Skeletal muscle cell (primary cell): ENCODE results near the gene ALOX15.
A peak's percentile ranks its signal among the peaks of the same experiment; 100 is the strongest.
"Not testable (repeated sequence)": the region's sequence is repeated elsewhere in the genome, so short reads cannot be mapped to it uniquely, and the experiment has no call there.

Source experiments
- DNase-seq: peaks from one replicate; pipeline ENCODE4 v3.0.0-alpha.2; 2010; ENCODE audit warnings: low read depth
- H3K4me3 ChIP-seq: 2 replicates; pipeline ENCODE4 v1.5.1; 2011; ENCODE audit warnings: low read depth, mild to moderate bottlenecking, control low read depth, low read length, moderate library complexity

The ALOX15 gene

DNA sequence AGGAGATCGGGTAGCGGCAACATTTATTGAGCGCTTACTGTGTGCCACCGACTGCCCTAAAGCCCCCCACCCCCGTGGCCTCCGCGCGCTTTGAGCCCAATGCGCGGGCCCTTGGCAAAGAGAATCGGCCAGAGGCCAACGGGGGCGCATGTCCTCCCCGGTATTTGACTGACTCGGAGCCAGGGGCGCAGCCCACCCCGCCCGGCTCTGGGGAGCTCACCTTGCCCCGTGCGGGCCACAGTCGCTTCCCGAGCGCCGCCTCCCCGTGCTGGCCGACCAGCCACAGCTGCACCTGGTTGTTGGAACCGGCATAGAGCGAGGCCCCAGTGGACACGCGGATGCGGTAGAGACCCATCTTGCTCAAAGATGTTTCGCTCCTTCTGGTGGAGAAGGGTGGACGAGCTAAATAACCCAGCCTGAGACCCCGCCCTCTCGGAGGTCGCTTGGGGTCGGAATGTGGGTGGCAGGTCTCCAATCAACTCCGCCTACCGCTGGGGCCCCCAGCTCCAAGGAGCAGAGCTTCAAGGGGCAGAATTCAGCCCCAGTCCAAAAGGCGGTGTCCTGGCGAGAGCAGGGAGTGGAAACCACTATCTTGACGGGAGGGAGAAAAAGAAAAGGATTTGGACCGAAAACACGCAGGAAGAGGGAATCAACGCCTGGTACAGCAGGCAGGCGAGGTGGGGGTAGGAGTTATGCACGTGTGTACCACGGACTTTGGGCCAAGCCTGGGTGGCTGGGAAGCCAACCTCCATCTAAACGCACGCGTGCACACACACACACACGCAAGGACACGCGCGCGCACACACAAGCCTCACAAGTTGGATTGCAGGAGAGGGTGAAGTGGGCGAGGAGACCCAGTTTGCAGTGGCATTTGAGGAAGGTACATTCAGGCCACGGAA is at the start of gene ALOX15:
TSS of gene ALOX15 (minus strand) at position 382 of the 899 bp plus-strand sequence. CDS start at position 355, 27 bp downstream.
- no peak for DNase-seq
- H3K4me3 ChIP-seq: no peak within 1 kb of the TSS

DNA sequence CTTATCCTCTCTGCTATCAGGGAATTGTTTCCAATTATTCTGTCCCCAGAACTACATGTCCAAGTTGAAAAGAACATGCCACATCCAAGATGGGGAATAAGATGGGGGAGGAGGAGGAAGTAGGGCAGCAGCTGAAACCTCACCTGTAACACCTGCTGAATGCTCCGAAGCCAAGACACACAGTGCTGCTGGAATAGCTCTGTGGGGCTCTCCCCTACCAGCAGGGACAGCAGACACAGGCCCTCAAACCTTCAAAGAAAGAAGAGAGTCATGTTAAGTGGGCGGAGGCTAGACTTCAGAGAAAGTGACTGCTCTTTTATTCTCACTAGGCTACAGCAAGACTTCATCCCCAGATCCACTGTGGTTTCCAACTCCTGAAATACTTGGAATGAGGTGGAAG is 49.3 kb upstream of the ALOX15 start:
- no peak overlapping the region for H3K4me3 ChIP-seq
- no peak for DNase-seq

DNA sequence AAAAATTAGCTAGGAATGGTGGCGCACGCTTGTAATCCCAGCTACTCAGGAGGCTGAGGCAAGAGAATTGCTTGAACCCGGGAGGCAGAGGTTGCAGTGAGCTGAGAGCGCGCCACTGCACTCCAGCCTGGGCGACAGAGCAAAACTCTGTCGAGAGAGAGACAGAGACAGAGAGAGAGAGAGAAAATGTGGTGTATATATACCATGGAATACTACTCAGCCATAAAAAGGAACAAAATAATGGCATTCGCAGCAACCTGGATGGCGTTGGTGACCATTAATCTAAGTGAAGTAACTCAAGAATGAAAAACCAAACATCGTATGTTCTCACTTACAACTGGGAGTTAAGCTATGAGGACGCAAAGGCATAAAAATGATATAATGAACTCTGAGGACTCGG is 48.4 kb upstream of the ALOX15 start:
- not testable (repeated sequence) for DNase-seq, H3K4me3 ChIP-seq

DNA sequence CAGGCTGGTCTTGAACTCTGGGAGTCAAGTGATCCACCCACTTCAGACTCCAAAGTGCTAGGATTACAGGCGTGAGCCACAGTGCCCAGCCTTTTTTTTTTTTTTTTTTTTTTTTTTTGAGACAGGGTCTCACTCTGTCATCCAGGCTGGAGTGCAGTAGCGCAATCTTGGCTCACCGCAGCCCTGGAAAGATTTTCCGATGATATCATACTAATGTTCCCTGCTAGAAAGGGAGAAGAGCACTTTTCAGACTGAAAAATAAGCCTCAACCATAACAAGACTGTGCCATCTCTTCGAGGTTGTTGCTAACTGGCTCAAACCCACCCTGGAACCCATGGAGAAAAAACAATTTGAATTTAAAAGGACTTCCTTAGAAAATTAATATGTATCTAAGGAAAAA is 42.3 kb upstream of the ALOX15 start:
- DNase-seq: not testable (repeated sequence)

GRCh38 chr17:4679658-4680057 is 38.2 kb upstream of the ALOX15 start:
- H3K4me3 ChIP-seq: no peak overlapping the region
- peak; percentile 21 for DNase-seq

More for the DNA sequence above, 42.3 kb upstream of the ALOX15 start:
- not testable (repeated sequence) for H3K4me3 ChIP-seq

DNA sequence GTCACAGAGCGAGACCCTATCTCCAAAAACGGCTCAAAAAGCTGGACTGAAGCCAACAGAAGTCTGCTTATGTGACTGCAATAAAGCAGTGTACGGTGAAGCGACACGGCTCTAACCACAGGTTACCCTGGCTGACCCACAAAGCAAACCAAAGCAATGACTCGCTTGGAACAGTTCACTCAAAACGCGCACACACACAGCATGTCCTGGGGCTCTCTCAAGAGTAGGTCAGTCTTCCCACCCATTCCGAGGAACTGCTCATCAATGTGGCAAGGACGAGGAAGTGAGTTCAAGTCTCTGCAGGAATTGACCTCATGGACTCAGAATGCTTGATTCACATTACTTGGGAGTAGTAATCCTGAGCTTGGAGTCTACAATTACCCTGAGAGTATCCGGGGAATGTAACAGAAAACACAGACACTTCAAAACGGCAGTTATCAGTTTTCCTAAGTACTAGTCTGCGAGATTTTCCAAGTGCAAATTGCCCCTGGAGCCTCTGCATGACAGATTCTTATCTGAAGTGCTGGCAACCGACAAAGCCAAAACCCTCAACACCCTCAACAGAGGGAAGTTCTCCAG is 37.1 kb upstream of the ALOX15 start:
- H3K4me3 ChIP-seq: no peak overlapping the region
- peak; percentile 84 for DNase-seq

DNA sequence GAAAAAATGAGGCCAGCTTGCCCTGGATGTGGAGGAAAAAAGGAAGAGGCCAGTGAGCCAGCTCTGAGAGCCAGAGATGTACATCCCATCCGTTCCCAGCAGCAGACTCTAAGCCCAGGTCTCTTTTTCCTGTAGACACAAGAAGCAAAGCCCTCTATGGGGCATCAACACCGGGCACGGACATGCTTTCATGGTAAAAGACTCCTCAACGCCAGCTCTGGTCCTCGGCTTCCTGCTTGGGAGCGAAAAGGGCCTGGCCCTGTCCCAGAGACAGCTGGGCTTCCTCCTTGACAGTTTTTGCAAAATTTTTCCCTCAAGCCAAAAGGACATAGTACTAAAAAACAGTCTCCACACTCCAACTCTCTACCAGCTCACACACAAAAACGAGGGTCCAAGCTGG is 35.3 kb upstream of the ALOX15 start:
- no peak for DNase-seq
- H3K4me3 ChIP-seq: no peak overlapping the region

DNA sequence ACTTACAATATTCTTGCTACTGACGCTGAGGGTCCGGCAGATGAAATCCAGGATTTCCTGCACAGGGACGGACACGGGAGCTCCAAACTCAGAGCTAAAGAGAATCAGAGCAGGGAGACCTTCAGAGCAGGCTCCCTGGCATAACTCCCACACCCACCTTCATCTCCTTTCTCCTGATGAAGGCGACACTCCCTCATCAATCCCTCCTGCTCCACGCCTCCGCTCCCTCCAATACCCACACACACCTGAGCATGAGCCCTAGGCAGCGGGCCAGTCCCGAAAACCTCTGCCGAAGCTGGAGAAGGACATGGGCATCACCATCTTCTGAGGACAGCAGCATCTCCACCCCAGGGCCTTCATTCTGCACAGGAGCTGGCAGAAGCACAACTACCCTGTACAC is 34.3 kb upstream of the ALOX15 start:
- DNase-seq: no peak
- no peak overlapping the region for H3K4me3 ChIP-seq

GRCh38 chr17:4674685-4674998 is 33.2 kb upstream of the ALOX15 start:
- no peak for DNase-seq
- H3K4me3 ChIP-seq: no peak overlapping the region

DNA sequence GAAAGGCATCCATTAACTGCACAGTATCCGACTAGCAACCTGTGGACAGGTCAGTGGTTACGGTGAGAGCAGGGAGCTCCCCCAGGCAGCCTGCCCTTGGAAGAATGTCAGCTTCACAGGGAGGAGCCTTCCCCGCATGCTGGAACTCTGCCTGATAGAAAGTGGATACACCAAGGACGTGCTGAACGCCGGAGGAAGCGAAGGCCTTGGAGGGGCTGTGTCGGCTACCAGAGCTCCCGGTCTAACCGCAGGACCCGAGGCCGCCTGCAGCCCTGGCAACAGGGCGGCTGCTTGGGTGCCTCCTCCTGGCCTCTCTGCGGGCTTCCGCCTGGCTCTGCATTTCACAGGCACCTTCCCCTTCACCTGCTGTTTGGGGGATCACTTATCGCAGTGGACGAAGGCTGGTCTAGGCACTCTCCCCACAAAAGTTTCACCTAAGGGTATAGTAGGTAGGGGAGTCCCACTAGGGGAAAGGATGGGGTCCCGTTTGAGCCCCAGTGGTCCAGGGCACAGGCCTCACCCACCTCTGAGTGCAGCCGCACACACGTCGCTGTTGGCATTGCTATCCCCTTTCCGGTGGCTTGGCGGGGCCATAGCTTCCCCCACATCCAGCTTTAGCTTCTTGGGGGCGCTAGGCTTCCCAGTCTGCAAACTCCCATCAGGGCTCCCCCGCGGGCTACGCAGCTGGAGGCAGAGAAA is 32.7 kb upstream of the ALOX15 start:
- DNase-seq: no peak
- no peak overlapping the region for H3K4me3 ChIP-seq

- no peak overlapping the region for H3K4me3 ChIP-seq
- DNase-seq: no peak
Measured at GRCh38 chr17:4673169-4673568, 31.7 kb upstream of the ALOX15 start.

GRCh38 chr17:4672751-4673150 is 31.3 kb upstream of the ALOX15 start:
- H3K4me3 ChIP-seq: no peak overlapping the region
- DNase-seq: no peak

DNA sequence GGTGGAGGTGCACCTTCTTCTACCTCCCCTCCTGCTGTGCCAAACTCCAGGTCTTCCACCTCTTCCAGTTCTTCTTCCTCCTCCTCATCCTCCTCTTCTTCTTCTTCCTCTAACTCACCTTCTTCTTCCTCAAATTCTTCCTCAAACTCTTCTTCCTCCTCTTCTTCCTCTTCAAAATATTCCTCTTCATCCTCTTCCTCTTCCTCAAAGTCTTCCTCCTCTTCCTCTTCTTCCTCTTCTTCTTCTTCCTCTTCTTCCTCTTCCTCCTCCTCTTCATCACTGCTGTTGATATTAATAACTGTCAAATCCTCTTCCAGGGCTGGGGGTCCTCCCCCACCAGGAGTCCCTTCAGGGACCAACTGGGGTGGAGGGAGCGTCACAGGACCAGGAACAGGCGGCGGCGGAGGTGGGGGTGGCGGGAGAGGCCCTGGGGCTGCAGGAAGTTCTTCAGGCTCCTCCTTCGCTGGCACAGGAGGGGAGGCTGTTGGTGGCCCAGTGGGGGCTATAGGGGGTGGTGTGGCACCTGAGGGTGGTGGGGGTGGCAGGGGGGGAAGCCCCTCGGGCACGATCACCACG is 30.7 kb upstream of the ALOX15 start:
- no peak overlapping the region for H3K4me3 ChIP-seq
- no peak for DNase-seq

- DNase-seq: no peak
- H3K4me3 ChIP-seq: no peak overlapping the region
Measured at GRCh38 chr17:4667166-4667565, 25.7 kb upstream of the ALOX15 start.

GRCh38 chr17:4666296-4666695 is 24.8 kb upstream of the ALOX15 start:
- no peak overlapping the region for H3K4me3 ChIP-seq
- no peak for DNase-seq

- no peak for DNase-seq
- no peak overlapping the region for H3K4me3 ChIP-seq
Measured at GRCh38 chr17:4665027-4665426, 23.5 kb upstream of the ALOX15 start.

- H3K4me3 ChIP-seq: no peak overlapping the region
- no peak for DNase-seq
Measured at GRCh38 chr17:4664230-4664629, 22.8 kb upstream of the ALOX15 start.

GRCh38 chr17:4663711-4664110 is 22.2 kb upstream of the ALOX15 start:
- no peak for DNase-seq
- no peak overlapping the region for H3K4me3 ChIP-seq

- DNase-seq: peak; percentile 17
- H3K4me3 ChIP-seq: no peak overlapping the region
Measured at GRCh38 chr17:4658478-4659305, 17.2 kb upstream of the ALOX15 start.
